ENCODE results near the gene MCUB.

MCUB gene

DNA sequence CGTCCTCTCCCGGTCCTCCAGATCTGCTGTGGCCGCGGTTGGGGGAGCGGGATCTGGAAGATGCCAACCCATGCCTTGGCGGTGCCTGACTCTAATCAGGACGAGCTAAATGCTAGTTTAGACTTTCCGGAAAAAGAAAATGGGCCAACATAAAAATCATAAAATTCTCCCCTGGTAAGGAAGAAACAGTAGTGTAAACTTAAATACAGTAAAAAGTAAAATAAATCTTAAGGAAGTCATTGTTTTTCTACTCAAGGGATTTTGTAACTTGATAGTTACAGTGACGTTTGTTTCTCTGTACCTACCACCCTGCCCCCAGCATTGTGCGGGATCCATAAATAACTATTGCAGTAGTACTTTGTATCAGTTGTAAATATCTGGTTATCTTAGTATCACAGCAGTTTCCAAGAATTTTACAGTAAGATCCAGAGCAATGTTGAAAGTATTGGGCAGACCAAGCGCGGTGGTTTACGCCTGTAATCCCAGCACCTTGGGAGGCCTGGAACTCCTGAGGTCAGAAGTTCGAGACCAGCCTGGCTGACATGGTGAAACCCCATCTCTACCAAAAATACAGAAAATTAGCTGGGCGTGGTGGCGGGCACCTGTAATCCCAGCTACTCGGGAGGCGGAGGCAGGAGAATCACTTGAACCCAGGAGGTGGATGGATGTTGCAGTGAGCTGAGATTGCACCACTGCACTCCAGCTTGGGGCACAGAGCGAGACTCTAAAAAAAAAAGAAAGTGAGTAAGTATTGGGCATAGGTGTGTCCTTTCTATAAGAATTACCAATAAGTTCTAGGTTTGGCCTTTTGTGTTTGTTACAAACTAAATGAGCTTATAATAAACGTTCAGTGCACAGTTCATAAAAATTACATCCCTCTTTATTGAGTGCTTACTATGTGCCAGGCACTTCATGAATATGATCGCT, 170.8 kb downstream of the MCUB start:
- Histone ChIP-seq H3K27ac (peak overlapping the region; percentile 62; the same call in 1 of the 2 replicates), H3K9me3 (no peaks in the 10 kb centered on the region), H3K36me3 (no peaks in the 10 kb centered on the region), H3K4me3 (peak overlapping the region; percentile 85), H3K4me2 (peak overlapping the region; percentile 93), H3K4me1 (peaks cover 23% of the 10 kb centered on the region), H4K20me1 (peaks cover 17% of the 10 kb centered on the region; the same call in 1 of the 2 replicates), H3K27me3 (no peaks in the 10 kb centered on the region), H3K9ac (peak overlapping the region; percentile 82)
- TF ChIP-seq Cebpa-rat (IDR thresholded peaks at IDR 0.05), result no peak

DNA sequence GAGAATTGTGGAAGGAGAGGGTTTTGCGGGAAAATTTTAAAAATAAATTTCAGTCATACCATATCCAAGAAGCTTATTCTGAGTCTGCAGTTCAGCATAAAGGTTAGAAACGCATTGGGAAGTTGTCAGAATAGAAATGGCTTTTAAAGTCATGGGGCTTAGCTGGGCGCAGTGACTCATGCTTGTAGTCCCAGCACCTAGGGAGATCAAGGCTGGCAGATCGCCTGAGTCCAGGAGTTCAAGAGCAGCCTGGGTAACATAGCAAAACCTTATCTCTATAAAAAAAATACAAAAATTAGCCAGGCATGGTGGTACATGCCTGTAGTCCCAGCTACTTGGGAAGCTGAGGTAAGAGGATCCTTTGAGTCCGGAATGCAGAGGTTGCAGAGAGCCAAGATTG, 173.7 kb downstream of the MCUB start:
- no peaks in the 10 kb centered on the region for H3K9me3 ChIP-seq
- 0 out of 2 replicates have a peak, but pooled peaks cover 4% of the 10 kb centered on the region for H4K20me1 ChIP-seq
- no peak overlapping the region for H3K4me3 ChIP-seq
- no peak overlapping the region for H3K9ac ChIP-seq
- no peaks in the 10 kb centered on the region for H3K27me3 ChIP-seq
- H3K4me1 ChIP-seq, result peaks cover 12% of the 10 kb centered on the region
- H3K36me3 ChIP-seq, result no peaks in the 10 kb centered on the region
- TF ChIP-seq Cebpa-rat (IDR thresholded peaks at IDR 0.05), result no peak
- H3K4me2 ChIP-seq, result no peak overlapping the region
- no peak overlapping the region for H3K27ac ChIP-seq

DNA sequence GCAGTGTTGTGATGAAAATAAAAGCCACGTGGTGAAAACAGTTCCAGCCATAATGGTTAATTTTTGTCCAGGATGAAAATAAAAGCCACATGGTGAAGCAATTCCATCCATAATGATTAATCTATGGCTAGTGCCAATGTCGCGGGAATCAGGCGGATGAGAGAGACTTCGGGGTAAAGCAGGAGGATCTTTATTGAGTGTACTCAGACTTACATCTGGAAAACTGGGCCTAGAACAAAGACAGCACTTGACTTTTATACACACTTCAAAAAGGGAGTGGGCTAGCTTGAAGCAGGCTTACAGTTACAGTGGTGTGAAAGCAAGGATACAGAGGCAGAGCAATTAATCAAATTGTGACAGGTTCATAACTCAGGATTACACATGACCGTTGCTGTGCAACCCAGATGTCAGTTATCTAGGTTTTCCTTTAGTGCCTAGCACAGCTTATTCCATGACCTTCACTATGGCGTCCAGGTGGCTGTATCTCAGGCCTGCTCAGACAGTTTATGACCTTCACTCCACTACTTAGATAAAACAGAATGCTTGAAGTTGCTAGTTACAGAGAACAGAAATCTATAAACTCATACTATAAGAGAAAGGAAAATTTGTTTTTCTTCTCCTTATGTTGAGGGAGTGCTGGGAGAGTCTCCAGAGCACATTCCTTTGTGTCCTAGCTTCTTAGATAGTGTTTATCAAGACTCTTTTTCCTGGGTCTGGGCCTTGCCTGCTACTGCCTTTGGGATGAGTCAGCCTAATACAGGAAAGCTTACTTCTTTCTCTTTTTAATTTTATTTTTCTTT, 175.7 kb downstream of the MCUB start:
- Histone ChIP-seq H3K4me2 (no peak overlapping the region), H3K9me3 (no peaks in the 10 kb centered on the region), H3K9ac (no peak overlapping the region), H3K4me3 (no peak overlapping the region), H3K36me3 (no peaks in the 10 kb centered on the region), H3K27ac (no peak overlapping the region), H4K20me1 (no peaks in the 10 kb centered on the region), H3K4me1 (peaks cover 2% of the 10 kb centered on the region; the same call in 1 of the 2 replicates), H3K27me3 (no peaks in the 10 kb centered on the region)
- TF ChIP-seq Cebpa-rat (IDR thresholded peaks at IDR 0.05), result no peak
